Duodenal mucosa (tissue), 2 donors: ENCODE data around the gene SLFN5.
A peak's percentile ranks its signal among the peaks of the same experiment; 100 is the strongest.
"Not testable (repeated sequence)": the region's sequence is repeated elsewhere in the genome, so short reads cannot be mapped to it uniquely, and the experiment has no call there.

ENCODE experiments used
- H3K27ac ChIP-seq: one replicate; pipeline ENCODE4 v1.7.0; 2013; ENCODE audit warnings: low read depth, low read length
- H3K27me3 ChIP-seq, 2 donors: one replicate each; pipeline ENCODE4 v1.7.0; 2013; ENCODE audit warnings: low read length in 2 of 2, control low read depth in 1 of 2; ENCODE audit not compliant: insufficient read depth in 2 of 2, control insufficient read depth in 1 of 2
- H3K36me3 ChIP-seq, 2 donors: one replicate each; pipeline ENCODE4 v1.7.0; 2013; ENCODE audit warnings: low read length in 2 of 2, control low read depth in 1 of 2; ENCODE audit not compliant: insufficient read depth in 2 of 2, control insufficient read depth in 1 of 2
- H3K4me1 ChIP-seq, 2 donors: one replicate each; pipeline ENCODE4 v1.7.0; 2013; ENCODE audit warnings: low read length in 2 of 2, control low read depth in 1 of 2; ENCODE audit not compliant: insufficient read depth in 2 of 2, control insufficient read depth in 1 of 2
- H3K4me3 ChIP-seq, 2 donors: one replicate each; pipeline ENCODE4 v1.7.0; 2013; ENCODE audit warnings: low read length in 2 of 2, low read depth in 1 of 2
- H3K9ac ChIP-seq, 2 donors: one replicate each; pipeline ENCODE4 v1.7.0; 2013; ENCODE audit warnings: low read length in 2 of 2, low read depth in 1 of 2
- H3K9me3 ChIP-seq, 2 donors: one replicate each; pipeline ENCODE4 v1.7.0; 2013; ENCODE audit warnings: low read length in 2 of 2, control low read depth in 1 of 2; ENCODE audit not compliant: control insufficient read depth in 1 of 2

Gene SLFN5

GRCh38 chr17:35309345-35309744 is 66.5 kb downstream of the SLFN5 start:
- H3K9me3 ChIP-seq, H3K9ac ChIP-seq, H3K36me3 ChIP-seq, H3K4me3 ChIP-seq, H3K27ac ChIP-seq, H3K27me3 ChIP-seq: not testable (repeated sequence)
- peaks cover 0 to 14% of the 10 kb centered on the region in 2 donors for H3K4me1 ChIP-seq

GRCh38 chr17:35312346-35312745 is 69.5 kb downstream of the SLFN5 start:
- no peak overlapping the region for H3K27ac ChIP-seq
- H3K4me3 ChIP-seq = no peak overlapping the region
- no peaks in the 10 kb centered on the region for H3K9me3 ChIP-seq
- H3K27me3 ChIP-seq = peaks cover 5% of the 10 kb centered on the region in 2 donors
- no peaks in the 10 kb centered on the region for H3K36me3 ChIP-seq
- no peak overlapping the region for H3K9ac ChIP-seq
- peaks cover 0 to 18% of the 10 kb centered on the region in 2 donors for H3K4me1 ChIP-seq

- peak overlapping the region; percentile 38 to 57 for H3K9ac ChIP-seq
- H3K36me3 ChIP-seq = no peaks in the 10 kb centered on the region
- peaks cover 5% of the 10 kb centered on the region in 2 donors for H3K27me3 ChIP-seq
- H3K27ac ChIP-seq = no peak overlapping the region
- peak overlapping the region; percentile 51 to 75 for H3K4me3 ChIP-seq
- peaks cover 0 to 18% of the 10 kb centered on the region in 2 donors for H3K4me1 ChIP-seq
- H3K9me3 ChIP-seq = no peaks in the 10 kb centered on the region
Measured at GRCh38 chr17:35312790-35313711, 70.2 kb downstream of the SLFN5 start.

DNA sequence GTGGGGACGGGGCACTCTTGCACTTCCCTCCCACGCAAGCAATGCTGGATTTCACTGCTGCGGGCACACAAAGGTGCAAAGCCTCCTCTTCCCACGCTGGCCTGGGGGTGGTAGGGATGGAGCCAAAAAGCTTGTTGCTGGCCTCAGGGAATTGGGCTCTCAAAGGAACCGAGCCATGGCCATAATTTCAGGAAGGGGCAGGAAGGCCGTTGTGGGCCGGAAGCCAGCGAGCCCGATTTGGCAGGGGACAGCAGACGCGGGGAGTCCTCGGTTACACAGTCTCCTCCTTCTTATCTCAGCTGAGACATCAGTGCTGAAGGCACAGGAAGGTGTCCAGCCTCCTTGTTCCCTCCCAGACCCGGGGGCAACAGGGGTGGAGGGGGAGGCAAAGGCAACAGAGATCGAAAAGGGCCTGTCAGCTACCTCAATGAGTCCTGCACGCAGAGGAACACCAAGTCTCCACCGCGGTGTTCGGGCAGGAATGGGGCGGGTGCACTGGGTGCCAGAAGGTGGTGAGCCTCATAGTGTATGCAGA is 71.1 kb downstream of the SLFN5 start:
- peak overlapping the region; percentile 38 to 57 for H3K9ac ChIP-seq
- peaks cover 5% of the 10 kb centered on the region in 2 donors for H3K27me3 ChIP-seq
- H3K36me3 ChIP-seq = no peaks in the 10 kb centered on the region
- peak overlapping the region; percentile 51 to 75 for H3K4me3 ChIP-seq
- no peak overlapping the region for H3K27ac ChIP-seq
- H3K4me1 ChIP-seq = peaks cover 0 to 18% of the 10 kb centered on the region in 2 donors
- no peaks in the 10 kb centered on the region for H3K9me3 ChIP-seq

- Histone ChIP-seq H3K4me3 (peak overlapping the region in 1 of 2 donors; percentile 51), H3K27me3 (peaks cover 5% of the 10 kb centered on the region in 2 donors)
Measured at GRCh38 chr17:35314415-35315216, 71.7 kb downstream of the SLFN5 start.

GRCh38 chr17:35315283-35315682 is 72.4 kb downstream of the SLFN5 start:
- no peak overlapping the region for H3K9ac ChIP-seq
- H3K9me3 ChIP-seq = no peaks in the 10 kb centered on the region
- H3K4me1 ChIP-seq = peaks cover 0 to 18% of the 10 kb centered on the region in 2 donors
- H3K27ac ChIP-seq = no peak overlapping the region
- H3K4me3 ChIP-seq = no peak overlapping the region
- no peaks in the 10 kb centered on the region for H3K36me3 ChIP-seq
- peaks cover 5% of the 10 kb centered on the region in 2 donors for H3K27me3 ChIP-seq

More at GRCh38 chr17:35314415-35315216, 71.7 kb downstream of the SLFN5 start:
- Histone ChIP-seq H3K9ac (no peak overlapping the region), H3K36me3 (no peaks in the 10 kb centered on the region), H3K27ac (no peak overlapping the region), H3K4me1 (peaks cover 0 to 18% of the 10 kb centered on the region in 2 donors), H3K9me3 (no peaks in the 10 kb centered on the region)

- Histone ChIP-seq H3K9ac (no peak overlapping the region), H3K4me3 (no peak overlapping the region)
Measured at GRCh38 chr17:35315971-35316370, 73.1 kb downstream of the SLFN5 start.

GRCh38 chr17:35322749-35323148 is 79.9 kb downstream of the SLFN5 start:
- Histone ChIP-seq H3K27me3 (no peaks in the 10 kb centered on the region), H3K9me3 (no peaks in the 10 kb centered on the region), H3K27ac (no peak overlapping the region), H3K36me3 (no peaks in the 10 kb centered on the region), H3K4me3 (no peak overlapping the region), H3K4me1 (no peaks in the 10 kb centered on the region), H3K9ac (no peak overlapping the region)

More at GRCh38 chr17:35315971-35316370, 73.1 kb downstream of the SLFN5 start:
- Histone ChIP-seq H3K27me3 (peaks cover 5% of the 10 kb centered on the region in 2 donors), H3K27ac (no peak overlapping the region), H3K36me3 (no peaks in the 10 kb centered on the region), H3K4me1 (peaks cover 0 to 18% of the 10 kb centered on the region in 2 donors), H3K9me3 (no peaks in the 10 kb centered on the region)
